GM23338 (cell line): ENCODE results near the gene FMN1. TPM values are rescaled to one million over a fixed set of nuclear protein-coding genes. Genes with fewer than 3 reads are reported as not detected.

Experiments used
- ATAC-seq: fragments of 200-7000 bp; cut with Tn5 transposase; 3 replicates; pipeline ENCODE4 v1.9.1; 2020
- DNase-seq: peaks from one replicate; pipeline ENCODE4 v3.0.0-alpha.2; 2015; ENCODE audit warnings: low spot score
- H2AFZ ChIP-seq: fragments of 200-600 bp; sonication (generic); 2 replicates; pipeline ENCODE4 v1.8.0; 2016; ENCODE audit warnings: antibody characterized with exemption, mild to moderate bottlenecking, moderate library complexity
- H3F3A ChIP-seq: fragments of 200-600 bp; sonication (generic); replicated peaks from 2 replicates; pipeline ENCODE4 v1.8.0; 2017; ENCODE audit warnings: antibody characterized with exemption, mixed run types, low read depth
- H3K27ac ChIP-seq: fragments of 200-600 bp; sonication (generic); 2 replicates; pipeline ENCODE4 v1.6.1; 2016; ENCODE audit warnings: low read depth
- H3K27me3 ChIP-seq: fragments of 200-600 bp; sonication (generic); 2 replicates; pipeline ENCODE4 v1.8.0; 2016; ENCODE audit warnings: mild to moderate bottlenecking, mixed run types, moderate library complexity; ENCODE audit not compliant: insufficient read depth
- H3K36me3 ChIP-seq: fragments of 200-600 bp; sonication (generic); 2 replicates; pipeline ENCODE4 v1.8.0; 2016; ENCODE audit warnings: mild to moderate bottlenecking; ENCODE audit not compliant: insufficient read depth
- H3K4me1 ChIP-seq: fragments of 200-600 bp; sonication (generic); 2 replicates; pipeline ENCODE4 v1.8.0; 2016; ENCODE audit warnings: mild to moderate bottlenecking, moderate library complexity; ENCODE audit not compliant: insufficient read depth
- H3K4me2 ChIP-seq: fragments of 200-600 bp; sonication (generic); 2 replicates; pipeline ENCODE4 v1.7.1; 2017; ENCODE audit warnings: mixed run types
- H3K4me3 ChIP-seq: fragments of 200-600 bp; sonication (generic); 2 replicates; pipeline ENCODE4 v1.6.1; 2016; ENCODE audit warnings: mixed run types
- H3K79me2 ChIP-seq: fragments of 200-600 bp; sonication (generic); replicated peaks from 2 replicates; pipeline ENCODE4 v1.8.0; 2017; ENCODE audit warnings: mild to moderate bottlenecking; ENCODE audit not compliant: insufficient read depth
- H3K9me2 ChIP-seq: fragments of 200-600 bp; sonication (generic); 2 replicates; pipeline ENCODE4 v1.8.0; 2017; ENCODE audit not compliant: insufficient read depth
- H4K20me1 ChIP-seq: fragments of 200-600 bp; sonication (generic); replicated peaks from 2 replicates; pipeline ENCODE4 v1.8.0; 2017; ENCODE audit warnings: mild to moderate bottlenecking; ENCODE audit not compliant: insufficient read depth
- H3K27ac Mint-ChIP-seq: 2 replicates; pipeline ENCODE4 v1.8.0; 2020; ENCODE audit warnings: inconsistent platforms, mild to moderate bottlenecking, moderate library complexity, mixed read lengths
- H3K27me3 Mint-ChIP-seq: 3 replicates; pipeline ENCODE4 v1.8.0; 2022; ENCODE audit warnings: low read depth, mild to moderate bottlenecking, moderate library complexity, mixed read lengths, inconsistent platforms; ENCODE audit not compliant: insufficient read depth, poor library complexity
- H3K36me3 Mint-ChIP-seq: 3 replicates; pipeline ENCODE4 v1.8.0; 2021; ENCODE audit warnings: low read depth, mild to moderate bottlenecking, inconsistent platforms, moderate library complexity, mixed read lengths
- H3K4me1 Mint-ChIP-seq: 3 replicates; pipeline ENCODE4 v1.8.0; 2020; ENCODE audit warnings: mild to moderate bottlenecking, inconsistent platforms, mixed read lengths
- H3K4me3 Mint-ChIP-seq: 3 replicates; pipeline ENCODE4 v1.8.0; 2021; ENCODE audit warnings: moderate library complexity, mild to moderate bottlenecking, inconsistent platforms, mixed read lengths
- H3K9me3 Mint-ChIP-seq: 3 replicates; pipeline ENCODE4 v1.8.0; 2020; ENCODE audit warnings: moderate library complexity, mild to moderate bottlenecking, inconsistent platforms, mixed read lengths
- ETS1 ChIP-seq: IDR thresholded peaks from 2 replicates; pipeline ENCODE4 v1.6.1; 2016; ENCODE audit warnings: antibody characterized with exemption
- EZH2 ChIP-seq: fragments of 200-600 bp; sonication (generic); IDR thresholded peaks from one replicate; pipeline ENCODE4 v1.8.0; 2017; ENCODE audit warnings: antibody characterized with exemption, mild to moderate bottlenecking, low read depth; ENCODE audit not compliant: unreplicated experiment
- EZH2phosphoT487 ChIP-seq: fragments of 200-600 bp; sonication (generic); IDR thresholded peaks from one replicate; pipeline ENCODE4 v1.8.1; 2018; ENCODE audit warnings: antibody characterized with exemption; ENCODE audit not compliant: unreplicated experiment
- NANOG ChIP-seq: IDR thresholded peaks from 2 replicates; pipeline ENCODE4 v1.6.1; 2016; ENCODE audit warnings: antibody characterized with exemption, borderline replicate concordance
- POLR2AphosphoS5 ChIP-seq: IDR thresholded peaks from 2 replicates; pipeline ENCODE4 v1.6.1; 2016; ENCODE audit warnings: antibody characterized with exemption, low read depth
- REST ChIP-seq: IDR thresholded peaks from one replicate; pipeline ENCODE4 v1.6.1; 2018; ENCODE audit warnings: antibody characterized with exemption; ENCODE audit not compliant: unreplicated experiment
- STAT1 ChIP-seq: IDR thresholded peaks from one replicate; pipeline ENCODE4 v1.6.1; 2016; ENCODE audit warnings: antibody characterized with exemption; ENCODE audit not compliant: unreplicated experiment
- ZNF114 ChIP-seq: fragments of 250-450 bp; sonication (Bioruptor Pico); IDR thresholded peaks from 2 replicates; pipeline ENCODE4 v1.5.0; 2020; ENCODE audit warnings: mild to moderate bottlenecking, moderate library complexity
- ZNF331 ChIP-seq: fragments of 250-450 bp; sonication (Bioruptor Pico); IDR thresholded peaks from 2 replicates; pipeline ENCODE4 v1.5.0; 2020; ENCODE audit warnings: low read depth, mild to moderate bottlenecking, moderate library complexity
- ZNF462 ChIP-seq: fragments of 250-450 bp; sonication (Bioruptor Pico); IDR thresholded peaks from 2 replicates; pipeline ENCODE4 v1.5.0; 2020; ENCODE audit warnings: mild to moderate bottlenecking, moderate library complexity
- polyA plus RNA-seq: library from polyadenylated mRNA; unstranded; fragments of >200 nt; fragmentation: Nextera tagmentation; extraction: Ambion mirVana; gene quantifications from 2 replicates; pipeline ENCODE4 v1.2.1, GENCODE V29; 2016
- total RNA-seq: library from RNA; depleted of rRNA; stranded (reverse); fragments of >200 nt; shearing (Covaris generic); gene quantifications from 2 replicates; pipeline ENCODE4 v1.2.3, GENCODE V29; 2014

The FMN1 gene
- total and polyA plus RNA-seq, 2 experiments from 2014 or later, result 1.2 to 1.6 TPM

- H3K4me3 Mint-ChIP-seq, result no peak overlapping the region
- H3F3A ChIP-seq, result no peaks in the 10 kb centered on the region
Observed at GRCh38 chr15:32730677-32731654, 463.5 kb downstream of the FMN1 start.

More at GRCh38 chr15:32730677-32731654, 463.5 kb downstream of the FMN1 start:
- no peaks in the 10 kb centered on the region for H3K27me3 ChIP-seq
- H3K4me1 ChIP-seq, result peaks cover 11% of the 10 kb centered on the region
- no peaks in the 10 kb centered on the region for H4K20me1 ChIP-seq
- no peak for TF ChIP-seq REST
- TF ChIP-seq ETS1, result no peak
- no peak for TF ChIP-seq NANOG
- TF ChIP-seq STAT1, result no peak
- no peak for TF ChIP-seq EZH2
- no peak for TF ChIP-seq EZH2phosphoT487
- no peak for TF ChIP-seq ZNF331 (CRISPR knock-in tag)
- no peak for TF ChIP-seq ZNF114 (CRISPR knock-in tag)
- TF ChIP-seq POLR2AphosphoS5, result no peak
- no peak for TF ChIP-seq ZNF462
- no peak overlapping the region for H3K27ac ChIP-seq
- Mint-ChIP-seq H3K9me3 (peaks cover 4% of the 10 kb centered on the region; the same call in 2 of the 3 replicates), H3K4me1 (peaks cover 20% of the 10 kb centered on the region), H3K27ac (0 out of 2 replicates have a peak overlapping the region, but pooled peaks have one; percentile 64), H3K27me3 (peaks cover 1% of the 10 kb centered on the region), H3K36me3 (no peaks in the 10 kb centered on the region)
- ATAC-seq (peak; percentile 99), DNase-seq (peak; percentile 83)
- peak overlapping the region; percentile 97 for H2AFZ ChIP-seq
- peak overlapping the region; percentile 69 for H3K4me2 ChIP-seq
- peak overlapping the region; percentile 28; the same call in 1 of the 2 replicates for H3K4me3 ChIP-seq
- no peaks in the 10 kb centered on the region for H3K9me2 ChIP-seq
- no peaks in the 10 kb centered on the region for H3K36me3 ChIP-seq
- H3K79me2 ChIP-seq, result no peaks in the 10 kb centered on the region
